Stimulated activated CD8-positive, alpha-beta memory T cell treated with anti-CD3 and anti-CD28 coated beads, Interleukin-7, amount 100 ng/mL, for 1 hour (primary cell): ENCODE measurements around the gene KCNIP1.

ENCODE experiments used
- DNase-seq, 2 donors: peaks; one replicate each; pipeline ENCODE4 v3.0.0-alpha.2; 2020; ENCODE audit warnings: low read depth in 2 of 2

Gene KCNIP1

DNA sequence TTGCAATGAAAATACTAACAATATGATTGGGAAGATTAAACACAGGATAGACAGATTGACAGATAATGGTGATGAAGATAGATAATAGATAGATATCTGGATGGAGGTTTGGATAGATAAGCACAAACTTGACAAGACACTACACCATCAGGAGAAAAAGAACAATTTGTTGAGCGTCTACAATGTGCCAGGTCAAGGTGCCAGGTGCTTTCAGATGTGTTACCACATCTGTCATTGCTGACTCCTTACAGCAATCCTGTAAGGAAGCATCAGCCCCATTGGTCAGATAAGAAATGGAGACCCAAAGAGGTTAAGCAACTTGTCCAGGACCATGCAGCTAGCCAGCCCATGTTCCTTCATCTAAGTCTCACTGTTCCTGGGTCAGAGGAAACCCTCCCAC lies 278.1 kb downstream of the KCNIP1 start:
- DNase-seq = no peak

DNA sequence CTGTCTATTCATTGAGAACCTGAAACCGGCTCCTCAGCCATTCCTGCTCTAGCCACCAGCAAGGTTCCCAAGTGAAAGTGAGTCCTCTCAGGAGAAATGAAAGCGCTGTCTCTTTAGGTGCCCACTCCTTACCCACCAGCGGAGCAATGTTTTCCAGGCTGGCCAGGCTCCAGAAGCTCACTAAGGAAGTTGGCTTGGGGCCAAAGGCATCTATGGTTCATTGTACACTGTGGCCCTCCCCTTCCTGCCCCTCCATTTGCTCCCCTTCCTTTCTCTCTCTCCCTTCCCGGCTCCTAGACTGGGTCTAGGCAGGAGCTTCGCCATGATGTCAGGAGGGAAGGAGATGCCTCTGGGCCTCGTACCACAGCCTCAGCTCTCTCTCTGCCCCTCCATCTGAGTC lies 278.6 kb downstream of the KCNIP1 start:
- no peak for DNase-seq

GRCh38 chr5:170783498-170784247 lies 279.9 kb downstream of the KCNIP1 start, which contains the start of gene GABRP:
Gene GABRP (plus strand): TSS chr5:170783725. CDS start chr5:170788616, 4,891 bp downstream.
- no peak for DNase-seq

DNA sequence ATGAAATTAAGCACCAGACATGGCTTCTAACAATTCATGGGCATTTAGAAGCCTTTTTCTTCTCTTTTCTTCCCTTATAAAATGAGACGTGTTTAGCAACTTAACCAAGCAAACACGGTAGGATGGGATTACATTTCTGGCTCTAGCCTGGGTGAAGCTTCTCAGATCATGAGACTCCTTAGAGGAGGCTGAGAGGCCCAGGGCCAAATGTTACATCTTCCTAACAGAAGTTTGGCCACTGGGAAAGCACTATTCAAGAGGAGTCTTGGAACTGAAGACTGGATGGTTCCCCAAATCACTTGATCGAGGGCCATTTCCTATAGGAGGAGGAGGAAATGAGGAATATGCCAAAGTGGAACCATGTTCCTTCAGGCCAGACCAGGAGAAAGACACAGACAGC lies 281.6 kb downstream of the KCNIP1 start:
- no peak for DNase-seq
